ENCODE measurements around the gene RYR2. TPM values are rescaled to one million over a fixed set of nuclear protein-coding genes. Genes with fewer than 3 reads are reported as not detected.

Gene RYR2
- total and polyA plus RNA-seq, 9 donors = 2.3 to 4.7 (median 3.3) TPM

- no peak overlapping the region for H3K27ac ChIP-seq (ENCODE audit: low read length)
- no peaks in the 10 kb centered on the region for H3K4me1 ChIP-seq (ENCODE audit: control insufficient read depth, insufficient read depth, low read length)
- no CpG with 5 or more reads among the region's 7 CpGs for WGBS (ENCODE audit: insufficient coverage)
- no peak for DNase-seq
- no peaks in the 10 kb centered on the region for H3K9me3 ChIP-seq (replicated peaks; ENCODE audit: control insufficient read depth, low read depth, low read length)
- no peaks in the 10 kb centered on the region for H3K27me3 ChIP-seq (ENCODE audit: control insufficient read depth, insufficient read depth, low read length)
- no peak overlapping the region for H3K4me3 ChIP-seq (ENCODE audit: low read length)
- H3K36me3 ChIP-seq (ENCODE audit: control insufficient read depth, insufficient read depth, low read length) = no peaks in the 10 kb centered on the region
Observed at GRCh38 chr1:237300642-237301041, 258.7 kb downstream of the RYR2 start.

DNA sequence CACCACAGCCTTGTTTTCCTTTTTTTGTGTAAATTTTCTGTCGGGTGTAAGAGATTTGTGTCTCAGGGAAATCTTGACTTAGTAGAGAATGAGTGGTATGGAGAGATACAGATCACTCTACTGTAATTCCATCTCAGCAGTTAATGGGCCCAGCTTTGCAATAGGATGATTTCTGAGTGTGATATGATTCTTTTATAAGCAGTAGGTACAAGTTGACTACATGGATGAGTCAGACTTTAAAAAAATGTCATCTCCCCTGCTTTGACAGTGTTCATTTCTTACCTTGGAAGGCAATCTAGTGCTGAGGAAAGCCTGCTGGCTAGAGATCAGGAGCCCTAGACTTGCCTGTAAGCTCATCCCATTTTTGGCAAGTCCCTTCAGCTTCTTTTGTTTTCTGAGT lies 261.9 kb downstream of the RYR2 start:
- Histone ChIP-seq H3K36me3 (ENCODE audit: control insufficient read depth, insufficient read depth, low read length) (no peaks in the 10 kb centered on the region), H3K9me3 (replicated peaks; ENCODE audit: control insufficient read depth, low read depth, low read length) (no peaks in the 10 kb centered on the region), H3K27me3 (ENCODE audit: control insufficient read depth, insufficient read depth, low read length) (no peaks in the 10 kb centered on the region), H3K4me1 (ENCODE audit: control insufficient read depth, insufficient read depth, low read length) (no peaks in the 10 kb centered on the region), H3K4me3 (ENCODE audit: low read length) (no peak overlapping the region), H3K27ac (ENCODE audit: low read length) (no peak overlapping the region)
- no CpG with 5 or more reads among the region's 1 CpG for WGBS (ENCODE audit: insufficient coverage)
- DNase-seq = peak; percentile 5

DNA sequence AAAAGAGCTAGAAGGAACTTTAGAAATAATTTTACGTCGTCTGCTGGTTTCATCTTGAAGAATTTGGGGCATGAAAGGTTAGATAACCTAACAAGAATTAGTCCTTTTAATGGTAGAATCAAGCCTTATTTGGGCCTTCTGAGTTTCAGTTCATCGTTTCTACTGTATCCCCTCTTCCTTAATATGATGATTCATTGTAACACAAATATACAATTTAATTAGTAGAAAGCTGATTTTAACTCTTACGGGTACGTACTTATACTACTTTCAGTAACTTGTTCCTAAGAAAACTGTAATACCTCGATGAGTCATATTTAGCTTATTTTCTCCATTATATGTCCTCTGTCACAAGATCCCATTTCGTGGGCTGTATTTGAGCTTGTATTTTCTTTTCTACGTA lies 264.7 kb downstream of the RYR2 start:
- no peaks in the 10 kb centered on the region for H3K27me3 ChIP-seq (ENCODE audit: control insufficient read depth, insufficient read depth, low read length)
- no CpG with 5 or more reads among the region's 8 CpGs for WGBS (ENCODE audit: insufficient coverage)
- H3K36me3 ChIP-seq (ENCODE audit: control insufficient read depth, insufficient read depth, low read length) = no peaks in the 10 kb centered on the region
- no peak for DNase-seq
- H3K9me3 ChIP-seq (replicated peaks; ENCODE audit: control insufficient read depth, low read depth, low read length) = no peaks in the 10 kb centered on the region
- no peak overlapping the region for H3K4me3 ChIP-seq (ENCODE audit: low read length)
- H3K27ac ChIP-seq (ENCODE audit: low read length) = no peak overlapping the region
- H3K4me1 ChIP-seq (ENCODE audit: control insufficient read depth, insufficient read depth, low read length) = no peaks in the 10 kb centered on the region

GRCh38 chr1:237309595-237310118 lies 267.7 kb downstream of the RYR2 start:
- Histone ChIP-seq H3K27me3 (ENCODE audit: control insufficient read depth, insufficient read depth, low read length) (no peaks in the 10 kb centered on the region), H3K27ac (ENCODE audit: low read length) (no peak overlapping the region), H3K9me3 (replicated peaks; ENCODE audit: control insufficient read depth, low read depth, low read length) (no peaks in the 10 kb centered on the region), H3K4me1 (ENCODE audit: control insufficient read depth, insufficient read depth, low read length) (no peaks in the 10 kb centered on the region), H3K36me3 (ENCODE audit: control insufficient read depth, insufficient read depth, low read length) (no peaks in the 10 kb centered on the region), H3K4me3 (ENCODE audit: low read length) (no peak overlapping the region)
- 85% methylated on average over 23 of the region's 32 CpGs for WGBS (ENCODE audit: insufficient coverage)
- DNase-seq = no peak

DNA sequence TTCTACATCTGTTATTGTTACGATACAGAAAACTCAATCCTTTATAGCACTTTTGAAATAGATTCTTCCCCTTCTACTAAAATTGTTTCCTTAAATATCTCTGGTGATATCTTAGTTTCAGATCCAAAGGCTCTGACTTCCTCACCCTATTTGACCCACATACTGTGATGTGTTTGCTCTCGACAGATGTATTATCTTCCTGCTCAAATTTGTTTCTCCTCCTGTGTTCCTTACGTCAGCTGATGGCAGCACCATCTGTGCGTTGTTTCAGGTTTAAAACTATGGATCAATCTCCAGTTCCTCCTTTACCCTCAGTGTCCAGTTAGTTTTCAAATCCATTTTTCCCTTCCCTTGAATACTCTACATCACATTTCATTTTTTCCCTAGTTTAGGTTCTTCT lies 274.4 kb downstream of the RYR2 start:
- Histone ChIP-seq H3K4me1 (ENCODE audit: control insufficient read depth, insufficient read depth, low read length) (no peaks in the 10 kb centered on the region), H3K36me3 (ENCODE audit: control insufficient read depth, insufficient read depth, low read length) (no peaks in the 10 kb centered on the region), H3K27ac (ENCODE audit: low read length) (no peak overlapping the region), H3K9me3 (replicated peaks; ENCODE audit: control insufficient read depth, low read depth, low read length) (no peaks in the 10 kb centered on the region), H3K27me3 (ENCODE audit: control insufficient read depth, insufficient read depth, low read length) (no peaks in the 10 kb centered on the region), H3K4me3 (ENCODE audit: low read length) (no peak overlapping the region)
- DNase-seq = no peak
- WGBS (ENCODE audit: insufficient coverage) = 68% methylated on average over 3 of the region's 4 CpGs

DNA sequence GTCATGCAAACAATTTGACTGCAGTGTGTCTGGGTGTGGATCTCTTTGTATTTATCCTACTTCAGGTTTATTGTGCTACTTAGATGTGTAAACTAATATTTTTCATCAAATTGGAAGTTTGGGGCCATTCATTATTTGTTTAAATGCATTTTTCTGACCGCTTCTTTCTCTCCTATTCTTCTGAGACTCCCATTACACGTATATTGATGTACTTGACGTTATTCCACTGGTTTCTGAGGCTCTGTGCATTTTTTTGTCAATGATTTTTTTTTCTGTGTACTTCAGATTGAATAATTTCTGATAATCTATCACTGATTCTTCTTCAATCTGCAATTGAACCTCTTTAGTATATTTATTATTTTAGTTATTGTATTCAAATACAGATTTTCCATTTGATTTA lies 276.8 kb downstream of the RYR2 start:
- DNase-seq = no peak
- Histone ChIP-seq H3K4me3 (ENCODE audit: low read length) (no peak overlapping the region), H3K9me3 (replicated peaks; ENCODE audit: control insufficient read depth, low read depth, low read length) (no peaks in the 10 kb centered on the region), H3K36me3 (ENCODE audit: control insufficient read depth, insufficient read depth, low read length) (no peaks in the 10 kb centered on the region), H3K27ac (ENCODE audit: low read length) (no peak overlapping the region), H3K27me3 (ENCODE audit: control insufficient read depth, insufficient read depth, low read length) (no peaks in the 10 kb centered on the region), H3K4me1 (ENCODE audit: control insufficient read depth, insufficient read depth, low read length) (no peaks in the 10 kb centered on the region)
- no CpG with 5 or more reads among the region's 3 CpGs for WGBS (ENCODE audit: insufficient coverage)

DNA sequence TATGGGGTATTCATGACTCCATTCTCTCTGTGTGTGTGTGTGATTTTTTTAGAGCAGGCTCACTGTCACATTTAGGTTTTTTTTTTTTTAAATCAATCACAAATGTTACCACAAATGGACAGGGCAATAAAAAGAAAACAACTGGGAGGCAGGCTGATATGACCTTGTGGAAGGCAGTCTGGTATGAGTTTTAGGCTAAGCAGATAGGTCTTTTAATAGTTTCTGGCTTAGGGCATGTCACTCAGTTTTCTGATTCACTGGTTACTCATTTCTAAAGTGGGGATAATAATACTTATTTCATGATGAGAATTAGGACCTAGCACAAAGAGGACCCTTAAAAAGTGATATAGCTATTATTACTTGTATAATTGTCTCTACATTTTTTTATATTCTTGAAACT lies 278.9 kb downstream of the RYR2 start:
- Histone ChIP-seq H3K4me1 (ENCODE audit: control insufficient read depth, insufficient read depth, low read length) (no peaks in the 10 kb centered on the region), H3K4me3 (ENCODE audit: low read length) (no peak overlapping the region), H3K27me3 (ENCODE audit: control insufficient read depth, insufficient read depth, low read length) (no peaks in the 10 kb centered on the region), H3K36me3 (ENCODE audit: control insufficient read depth, insufficient read depth, low read length) (no peaks in the 10 kb centered on the region), H3K27ac (ENCODE audit: low read length) (no peak overlapping the region), H3K9me3 (replicated peaks; ENCODE audit: control insufficient read depth, low read depth, low read length) (no peaks in the 10 kb centered on the region)
- DNase-seq = no peak

DNA sequence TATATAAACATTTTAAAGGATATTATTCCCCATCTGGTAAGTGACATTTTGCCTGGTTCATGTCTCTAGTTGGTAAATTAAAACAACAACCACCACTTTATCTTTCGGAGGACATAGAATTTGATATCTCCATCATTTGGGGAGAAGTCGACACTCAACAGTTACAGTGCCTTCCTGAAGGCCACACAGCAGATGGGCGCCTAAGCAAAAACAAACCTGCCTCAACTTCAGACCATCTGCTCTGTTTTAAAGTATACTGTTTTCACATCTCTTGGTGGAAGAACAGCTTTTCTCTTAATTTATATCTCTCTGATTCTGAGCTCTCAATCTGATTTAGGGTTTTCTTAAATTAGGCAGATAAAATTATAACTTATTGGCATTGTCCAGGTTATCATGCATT lies 282.2 kb downstream of the RYR2 start:
- Histone ChIP-seq H3K4me1 (ENCODE audit: control insufficient read depth, insufficient read depth, low read length) (no peaks in the 10 kb centered on the region), H3K27ac (ENCODE audit: low read length) (no peak overlapping the region), H3K36me3 (ENCODE audit: control insufficient read depth, insufficient read depth, low read length) (no peaks in the 10 kb centered on the region), H3K27me3 (ENCODE audit: control insufficient read depth, insufficient read depth, low read length) (no peaks in the 10 kb centered on the region), H3K9me3 (replicated peaks; ENCODE audit: control insufficient read depth, low read depth, low read length) (no peaks in the 10 kb centered on the region), H3K4me3 (ENCODE audit: low read length) (no peak overlapping the region)
- DNase-seq = no peak
- WGBS (ENCODE audit: insufficient coverage) = no CpG with 5 or more reads among the region's 3 CpGs

GRCh38 chr1:237327061-237327460 lies 285.1 kb downstream of the RYR2 start:
- Histone ChIP-seq H3K27ac (ENCODE audit: low read length) (no peak overlapping the region), H3K4me3 (ENCODE audit: low read length) (no peak overlapping the region), H3K9me3 (replicated peaks; ENCODE audit: control insufficient read depth, low read depth, low read length) (no peaks in the 10 kb centered on the region), H3K36me3 (ENCODE audit: control insufficient read depth, insufficient read depth, low read length) (no peaks in the 10 kb centered on the region), H3K4me1 (ENCODE audit: control insufficient read depth, insufficient read depth, low read length) (no peaks in the 10 kb centered on the region), H3K27me3 (ENCODE audit: control insufficient read depth, insufficient read depth, low read length) (no peaks in the 10 kb centered on the region)
- WGBS (ENCODE audit: insufficient coverage) = no CpG with 5 or more reads among the region's 3 CpGs
- no peak for DNase-seq

- Histone ChIP-seq H3K4me1 (ENCODE audit: control insufficient read depth, insufficient read depth, low read length) (no peaks in the 10 kb centered on the region), H3K4me3 (ENCODE audit: low read length) (no peak overlapping the region), H3K9me3 (replicated peaks; ENCODE audit: control insufficient read depth, low read depth, low read length) (no peaks in the 10 kb centered on the region), H3K27me3 (ENCODE audit: control insufficient read depth, insufficient read depth, low read length) (no peaks in the 10 kb centered on the region), H3K36me3 (ENCODE audit: control insufficient read depth, insufficient read depth, low read length) (no peaks in the 10 kb centered on the region), H3K27ac (ENCODE audit: low read length) (no peak overlapping the region)
- no CpG with 5 or more reads among the region's 3 CpGs for WGBS (ENCODE audit: insufficient coverage)
- no peak for DNase-seq
Observed at GRCh38 chr1:237340892-237341291, 298.9 kb downstream of the RYR2 start.

DNA sequence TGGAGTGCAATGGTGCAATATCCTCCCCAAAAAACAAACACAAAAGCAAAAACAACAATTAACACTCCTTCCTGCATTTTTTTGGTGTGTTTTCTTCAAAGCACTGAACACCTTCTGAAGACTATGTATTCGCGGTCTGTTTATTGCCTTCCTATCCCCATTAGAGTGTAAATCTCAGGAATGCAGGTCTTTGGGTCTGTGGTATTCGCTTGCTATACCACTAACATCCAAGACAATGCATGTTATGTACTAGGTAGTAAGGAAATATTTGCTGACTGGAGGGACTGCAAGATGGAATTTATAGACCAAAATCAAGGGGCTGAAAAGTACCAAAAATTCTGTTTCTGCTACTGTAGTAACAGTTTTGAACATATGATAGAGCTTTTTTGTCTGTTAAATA lies 299.4 kb downstream of the RYR2 start:
- no peaks in the 10 kb centered on the region for H3K9me3 ChIP-seq (replicated peaks; ENCODE audit: control insufficient read depth, low read depth, low read length)
- no peak for DNase-seq
- no peak overlapping the region for H3K4me3 ChIP-seq (ENCODE audit: low read length)
- H3K27me3 ChIP-seq (ENCODE audit: control insufficient read depth, insufficient read depth, low read length) = no peaks in the 10 kb centered on the region
- no peaks in the 10 kb centered on the region for H3K36me3 ChIP-seq (ENCODE audit: control insufficient read depth, insufficient read depth, low read length)
- H3K27ac ChIP-seq (ENCODE audit: low read length) = no peak overlapping the region
- H3K4me1 ChIP-seq (ENCODE audit: control insufficient read depth, insufficient read depth, low read length) = no peaks in the 10 kb centered on the region
- WGBS (ENCODE audit: insufficient coverage) = no CpG with 5 or more reads among the region's 3 CpGs
